HG02623 (cell line): ENCODE data around the gene EML6.

Source experiments
- ATAC-seq: cut with Tn5 transposase; IDR thresholded peaks from one replicate; pipeline ENCODE4 v1.9.1; 2021; ENCODE audit warnings: moderate library complexity; ENCODE audit not compliant: unreplicated experiment

EML6 gene

DNA sequence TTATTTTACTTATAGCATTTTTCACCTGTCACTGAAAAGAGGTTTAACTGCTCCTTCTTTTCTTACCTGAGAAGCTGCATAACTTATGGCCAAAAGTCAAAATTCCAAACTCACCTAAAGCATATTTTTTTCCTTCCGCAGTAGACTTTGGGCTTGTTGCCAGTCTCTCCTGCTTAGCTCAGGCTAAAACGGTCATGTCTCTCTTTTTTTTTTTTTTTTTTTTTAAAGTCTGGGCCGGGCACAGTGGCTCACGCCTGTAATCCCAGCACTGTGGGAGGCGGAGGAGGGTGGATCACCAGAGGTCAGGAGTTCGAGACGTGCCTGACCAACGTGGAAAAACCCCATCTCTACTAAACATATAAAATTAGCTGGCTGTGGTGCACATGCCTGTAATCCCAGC, 213.3 kb downstream of the EML6 start:
- ATAC-seq = no peak

DNA sequence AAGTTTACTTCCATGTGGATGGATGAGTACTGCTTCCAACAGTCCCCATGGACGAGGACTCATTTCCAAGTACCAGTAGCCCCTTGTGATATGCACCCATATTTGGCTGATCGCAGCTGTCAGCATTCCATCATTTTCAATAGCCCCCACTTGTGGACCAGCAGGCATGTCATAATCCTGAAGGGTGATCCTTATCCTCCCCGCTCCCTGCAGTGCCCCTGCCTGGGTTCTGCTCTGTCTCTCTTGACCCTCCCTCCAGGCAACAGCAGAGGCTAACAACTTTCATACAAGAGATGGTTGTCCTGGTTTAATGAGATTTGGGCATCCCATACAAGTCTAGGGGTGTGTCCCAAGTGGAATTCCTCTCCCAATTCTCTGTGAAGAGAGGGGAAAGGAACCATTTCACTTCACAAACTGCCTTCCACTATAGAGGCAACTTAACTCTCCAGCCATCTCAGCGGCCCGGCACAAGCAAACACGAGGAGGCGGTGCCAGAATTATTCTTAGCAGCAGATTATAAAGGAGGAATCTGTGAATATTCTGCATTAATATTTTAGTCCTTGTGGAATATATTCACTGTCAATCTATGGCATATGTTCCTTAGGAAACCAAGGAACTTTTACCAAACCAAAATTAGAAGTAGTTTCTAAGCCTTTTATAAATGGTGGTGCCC, 216.1 kb downstream of the EML6 start:
- no peak for ATAC-seq

GRCh38 chr2:54940723-54941122, 217.3 kb downstream of the EML6 start:
- no peak for ATAC-seq

DNA sequence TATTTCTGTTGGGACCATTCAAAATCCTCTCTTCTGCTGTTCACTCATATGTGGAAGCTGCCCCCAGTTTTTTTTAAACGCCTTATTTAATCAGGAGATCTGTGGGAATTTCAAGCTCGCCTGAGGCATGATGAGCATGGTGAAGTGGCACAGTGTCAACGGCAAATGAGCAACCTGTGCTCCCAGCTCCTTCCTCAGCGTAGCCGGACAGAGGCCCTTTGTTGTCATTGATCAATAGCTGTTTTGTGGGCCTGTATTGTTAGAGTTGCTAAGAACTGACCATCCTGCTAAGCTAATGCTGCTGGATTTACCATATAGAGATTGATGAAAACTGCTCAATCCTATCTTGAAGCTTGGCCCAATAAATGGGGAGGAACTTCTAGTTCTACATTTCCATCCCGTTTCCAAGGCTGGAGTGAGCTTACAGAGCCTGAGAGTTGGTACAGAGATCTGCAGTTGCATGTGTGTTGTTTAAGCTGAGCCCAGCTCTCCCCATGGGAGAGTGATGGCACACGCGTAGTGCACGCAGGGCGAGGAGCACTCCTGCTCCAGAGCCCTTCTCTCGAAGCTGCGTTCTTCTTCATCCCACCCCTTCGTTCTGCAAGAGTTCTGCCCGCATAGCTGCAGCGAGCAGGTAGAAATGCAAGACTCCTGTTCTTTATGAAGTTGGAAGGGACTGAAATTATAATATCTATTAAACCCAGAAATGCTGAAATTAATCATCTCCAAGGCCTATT, 218.0 kb downstream of the EML6 start:
- no peak for ATAC-seq

DNA sequence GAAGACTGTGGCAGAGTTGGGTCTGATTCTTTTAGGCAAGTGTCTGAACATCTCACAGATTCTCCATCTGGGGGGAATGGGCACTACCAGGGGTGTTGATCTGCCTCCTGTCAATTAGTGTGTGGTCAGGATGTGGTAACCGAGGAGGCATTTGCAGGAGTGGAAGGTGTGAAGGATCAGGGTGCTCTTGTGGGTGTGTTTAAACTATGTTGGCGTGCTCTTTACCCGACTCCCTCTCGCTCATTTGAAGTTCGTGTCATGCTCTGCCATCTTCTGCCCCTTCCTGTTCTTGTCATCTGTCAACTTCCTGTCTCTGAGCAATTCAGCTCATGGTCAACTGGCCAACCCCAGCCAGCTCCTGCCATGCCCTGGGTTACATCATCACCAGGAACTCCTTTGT, 218.9 kb downstream of the EML6 start:
- ATAC-seq = no peak

GRCh38 chr2:54944724-54945326, 221.4 kb downstream of the EML6 start:
- ATAC-seq = no peak

GRCh38 chr2:54945391-54946219, 222.1 kb downstream of the EML6 start:
- ATAC-seq = no peak

DNA sequence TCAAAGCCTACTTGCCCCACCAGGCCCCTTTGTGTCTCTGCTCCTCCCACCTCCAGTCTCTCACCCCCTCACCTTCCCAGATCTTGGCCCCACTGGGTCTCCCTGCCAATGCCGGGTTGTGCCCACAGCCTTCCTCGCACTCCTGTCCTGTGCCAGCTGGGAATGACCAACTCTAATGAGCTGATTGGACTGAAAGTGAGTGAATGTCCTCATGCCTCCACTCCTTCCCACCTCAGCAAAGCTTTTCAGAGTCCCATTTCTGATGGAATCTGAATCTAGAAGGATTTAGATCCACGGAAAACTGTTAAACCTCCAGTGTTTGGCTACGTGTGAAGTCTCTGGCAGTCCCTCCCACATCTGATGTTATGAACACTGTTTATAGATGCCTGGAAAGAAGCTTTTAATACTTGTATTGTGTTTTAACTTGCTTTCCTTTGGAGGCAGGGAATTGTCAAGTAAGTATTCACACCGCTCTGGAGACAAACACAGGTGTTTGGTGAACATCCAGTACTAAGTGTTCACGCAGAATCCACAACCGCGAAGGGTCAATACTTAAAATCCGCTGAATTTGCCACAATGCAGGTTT, 222.9 kb downstream of the EML6 start:
- ATAC-seq = no peak

GRCh38 chr2:54947136-54947535, 223.7 kb downstream of the EML6 start:
- ATAC-seq = no peak

DNA sequence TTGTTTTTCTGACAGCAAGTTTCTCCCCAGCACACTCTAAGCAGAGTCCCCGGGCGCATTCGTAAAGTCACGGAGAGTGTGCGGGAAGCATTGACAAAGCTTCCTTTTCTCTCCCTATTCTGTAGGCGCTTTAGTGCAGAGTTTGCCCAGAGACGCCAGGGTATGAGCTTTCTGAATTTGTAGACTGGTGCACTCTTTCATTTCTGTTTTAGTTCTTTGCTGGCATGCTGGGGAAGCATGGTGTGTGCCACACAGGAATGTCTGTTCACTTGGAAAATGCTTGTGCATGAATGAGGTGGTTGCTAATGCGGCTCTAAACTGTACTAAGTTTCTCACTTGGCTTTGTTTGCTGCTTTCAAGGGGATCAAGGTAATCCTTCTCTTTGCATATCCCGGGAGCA, 224.2 kb downstream of the EML6 start:
- ATAC-seq = no peak

DNA sequence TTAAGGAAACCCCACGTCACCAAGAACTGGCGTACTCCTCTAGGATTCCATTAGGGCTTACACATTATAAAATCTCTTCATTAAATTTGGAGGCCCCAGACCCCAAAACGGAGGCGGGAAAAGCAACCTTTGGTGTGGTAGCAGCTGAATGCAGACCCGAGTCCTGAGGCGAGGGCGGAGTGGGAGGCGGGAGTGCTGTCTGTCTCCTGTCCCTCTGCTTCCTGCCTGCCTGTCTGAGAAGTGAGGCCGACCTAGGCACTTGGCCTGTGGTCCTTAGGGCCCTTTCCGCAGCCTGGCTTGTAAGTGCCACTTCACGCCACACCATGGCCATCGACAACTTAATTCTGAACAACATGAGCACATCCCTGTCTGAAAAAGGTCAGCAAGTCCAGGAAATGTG, 224.7 kb downstream of the EML6 start:
- ATAC-seq = no peak

- ATAC-seq = no peak
Observed at GRCh38 chr2:54949431-54949830, 226.0 kb downstream of the EML6 start.

DNA sequence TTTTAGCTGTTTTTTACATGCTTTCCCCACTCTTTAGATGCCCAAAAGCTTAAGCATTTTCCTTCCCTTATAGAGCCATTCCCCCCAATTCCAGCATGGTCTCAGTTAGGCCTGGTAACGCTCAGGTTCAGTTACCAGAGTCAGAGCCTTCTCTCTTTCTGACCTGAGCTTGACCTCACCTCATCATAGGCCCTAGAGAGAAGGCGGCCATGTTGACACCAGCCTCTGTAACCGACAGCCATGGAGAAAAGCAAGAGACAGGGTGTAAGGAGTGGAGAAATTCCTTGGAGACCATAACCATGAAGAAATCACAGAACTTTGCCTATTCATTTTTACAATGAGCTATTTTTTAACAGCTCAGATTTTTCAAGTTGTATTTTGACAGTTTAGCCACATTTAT, 227.3 kb downstream of the EML6 start:
- ATAC-seq = no peak

- no peak for ATAC-seq
Observed at GRCh38 chr2:54952425-54952824, 229.0 kb downstream of the EML6 start.

DNA sequence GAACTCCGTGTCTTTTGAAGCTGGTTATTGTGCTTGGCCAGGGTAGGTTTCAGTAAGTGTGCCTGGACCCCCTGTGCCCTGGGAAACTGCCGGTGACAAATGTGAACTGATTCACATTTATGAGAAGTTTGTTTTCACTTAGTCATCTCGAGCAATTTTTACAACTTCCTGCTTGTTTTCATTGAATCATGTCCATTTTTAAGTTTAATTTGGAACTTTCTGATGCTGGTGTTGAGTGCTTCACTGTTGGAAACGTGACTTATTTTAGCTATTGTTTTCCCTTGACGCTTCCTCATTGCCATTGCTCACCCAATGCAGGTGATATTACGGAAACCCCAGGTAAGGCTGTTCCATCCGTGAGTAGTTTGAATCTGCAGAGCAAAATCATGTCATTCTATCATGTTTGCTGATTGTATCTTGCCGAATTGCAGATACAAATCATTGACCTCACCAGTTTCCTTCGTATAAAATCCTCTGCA, 229.6 kb downstream of the EML6 start:
- ATAC-seq = no peak

GRCh38 chr2:54954158-54954557, 230.7 kb downstream of the EML6 start:
- ATAC-seq = no peak

GRCh38 chr2:54954705-54955357, 231.4 kb downstream of the EML6 start:
- ATAC-seq = no peak

- no peak for ATAC-seq
Observed at GRCh38 chr2:54955358-54956110, 232.1 kb downstream of the EML6 start.

DNA sequence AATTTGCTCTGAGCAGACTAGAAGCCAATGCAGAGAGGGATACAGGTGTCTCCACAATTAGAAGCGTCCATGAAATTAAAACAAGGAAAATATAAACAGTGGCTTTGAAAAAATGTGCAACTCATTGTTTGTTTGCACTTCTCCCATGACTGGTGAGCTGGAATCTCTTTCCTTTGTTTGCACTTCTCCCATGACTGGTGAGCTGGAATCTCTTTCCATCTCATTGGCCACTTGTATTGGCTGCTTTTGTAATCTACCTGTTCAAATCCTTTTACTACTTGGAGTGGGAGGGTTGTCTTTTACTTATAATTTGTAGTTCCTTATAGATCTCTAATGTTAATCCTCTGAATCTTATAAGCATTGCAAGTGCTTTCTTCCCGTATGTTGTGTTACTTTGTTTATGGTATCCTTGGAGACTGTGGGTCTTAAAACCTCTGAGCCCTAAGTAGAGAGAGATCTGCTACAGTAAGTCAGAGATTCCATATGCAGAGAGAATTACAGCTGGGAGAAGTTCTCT, 232.7 kb downstream of the EML6 start:
- no peak for ATAC-seq
